SKM-1 (cell line): ENCODE results near the gene HGS.

Experiments used
- DNase-seq: peaks from one replicate; lab custom pipeline; 2025; ENCODE audit not compliant: unreplicated experiment; lab: John Stamatoyannopoulos, UW

HGS gene

GRCh38 chr17:81683584-81684441 is at the start of gene HGS, which contains the start of gene ARL16:
Gene HGS, plus strand, starts transcription at chr17:81684011. Its CDS starts 56 bp downstream, at chr17:81684067.
Gene ARL16, minus strand, starts transcription at chr17:81683797. Its CDS starts 44 bp downstream, at chr17:81683753.
- DNase-seq: peak; percentile 96

- DNase-seq: no peak
Observed at GRCh38 chr17:81635431-81635830, 48.4 kb upstream of the HGS start.

GRCh38 chr17:81635973-81636504 is 47.8 kb upstream of the HGS start:
- DNase-seq: no peak

- DNase-seq: peak; percentile 72
Observed at GRCh38 chr17:81636505-81637288, 47.1 kb upstream of the HGS start, which contains the start of the genes NPLOC4 and TSPAN10. Gene NPLOC4, minus strand, starts transcription at chr17:81637112. Its CDS starts 182 bp downstream, at chr17:81636930. Gene TSPAN10, plus strand, starts transcription at chr17:81637196. Its CDS starts 5,217 bp downstream, at chr17:81642413.

GRCh38 chr17:81638683-81639082 is 45.1 kb upstream of the HGS start:
- no peak for DNase-seq

GRCh38 chr17:81640011-81640410 is 43.8 kb upstream of the HGS start:
- no peak for DNase-seq

- no peak for DNase-seq
Observed at GRCh38 chr17:81641825-81642489, 41.9 kb upstream of the HGS start.

- no peak for DNase-seq
Observed at GRCh38 chr17:81644496-81644895, 39.3 kb upstream of the HGS start.

GRCh38 chr17:81644976-81645952 is 38.5 kb upstream of the HGS start:
- no peak for DNase-seq

- DNase-seq: no peak
Observed at GRCh38 chr17:81646869-81647600, 36.8 kb upstream of the HGS start.

- DNase-seq: no peak
Observed at GRCh38 chr17:81647640-81648012, 36.2 kb upstream of the HGS start.

GRCh38 chr17:81648013-81648706 is 35.7 kb upstream of the HGS start:
- no peak for DNase-seq

GRCh38 chr17:81648707-81649085 is 35.1 kb upstream of the HGS start:
- no peak for DNase-seq

- DNase-seq: no peak
Observed at GRCh38 chr17:81650951-81651350, 32.9 kb upstream of the HGS start.

GRCh38 chr17:81651692-81652091 is 32.1 kb upstream of the HGS start:
- no peak for DNase-seq

GRCh38 chr17:81652906-81653771 is 30.7 kb upstream of the HGS start:
- DNase-seq: no peak

GRCh38 chr17:81655378-81656117 is 28.3 kb upstream of the HGS start:
- no peak for DNase-seq
